HG03354 (cell line): ENCODE measurements around the gene DDX31.

Source experiments
- ATAC-seq: cut with Tn5 transposase; IDR thresholded peaks from one replicate; pipeline ENCODE4 v1.9.1; 2021; ENCODE audit warnings: mild to moderate bottlenecking; ENCODE audit not compliant: unreplicated experiment, poor library complexity, severe bottlenecking

DDX31 gene

GRCh38 chr9:132606066-132606465 lies 63.7 kb downstream of the DDX31 start:
- ATAC-seq, result no peak

- no peak for ATAC-seq
These were observed 64.4 kb downstream of the DDX31 start for GRCh38 chr9:132605387-132605786.

GRCh38 chr9:132602207-132602606 lies 67.6 kb downstream of the DDX31 start:
- no peak for ATAC-seq

- ATAC-seq, result no peak
These were observed 69.3 kb downstream of the DDX31 start for GRCh38 chr9:132600326-132600984.

- no peak for ATAC-seq
These were observed 72.6 kb downstream of the DDX31 start for GRCh38 chr9:132597073-132597775.

- no peak for ATAC-seq
These were observed 73.6 kb downstream of the DDX31 start for GRCh38 chr9:132596200-132596599.

- no peak for ATAC-seq
These were observed 74.5 kb downstream of the DDX31 start for GRCh38 chr9:132595319-132595718.

- no peak for ATAC-seq
These were observed 75.4 kb downstream of the DDX31 start for GRCh38 chr9:132594412-132594811.

- ATAC-seq, result no peak
These were observed 77.3 kb downstream of the DDX31 start for GRCh38 chr9:132592451-132592850.

GRCh38 chr9:132591751-132592314 lies 78.0 kb downstream of the DDX31 start:
- no peak for ATAC-seq

- ATAC-seq, result no peak
These were observed 78.5 kb downstream of the DDX31 start for GRCh38 chr9:132591244-132591643.

- ATAC-seq, result no peak
These were observed 79.2 kb downstream of the DDX31 start for GRCh38 chr9:132590318-132591182.

GRCh38 chr9:132590037-132590317 lies 79.8 kb downstream of the DDX31 start:
- ATAC-seq, result no peak

- ATAC-seq, result no peak
These were observed 80.4 kb downstream of the DDX31 start for GRCh38 chr9:132589148-132590036.

- ATAC-seq, result no peak
These were observed 81.2 kb downstream of the DDX31 start for GRCh38 chr9:132588501-132589147.

- ATAC-seq, result no peak
These were observed 81.7 kb downstream of the DDX31 start for GRCh38 chr9:132588098-132588497.

- ATAC-seq, result no peak
These were observed 82.2 kb downstream of the DDX31 start for GRCh38 chr9:132587592-132587955.

- no peak for ATAC-seq
These were observed 82.8 kb downstream of the DDX31 start for GRCh38 chr9:132586830-132587591.
